SH-SY5Y (cell line): ENCODE results near the gene GBP4.

Source experiments
- GATA2 ChIP-seq: IDR thresholded peaks from 2 replicates; pipeline ENCODE4 v1.6.1; 2011; ENCODE audit warnings: mild to moderate bottlenecking, low read depth, low read length
- GATA3 ChIP-seq: IDR thresholded peaks from 2 replicates; pipeline ENCODE4 v1.6.1; 2011; ENCODE audit warnings: low read depth, mild to moderate bottlenecking, low read length, moderate library complexity

GRCh38 chr1:89167590-89168230, 31.0 kb downstream of the GBP4 start:
- no peak for TF ChIP-seq GATA2
- no peak for TF ChIP-seq GATA3
